RWPE1 (cell line): Measurements from ENCODE around the gene SLC4A7.

Experiments
- CTCF ChIA-PET: fragments of 350-600 bp; sonication (Branson Sonifier 250); formaldehyde crosslinking; extraction: SDS; loops from one replicate; lab custom pipeline; 2021; lab: Yijun Ruan, JAX
- POLR2A ChIA-PET: fragments of 400-600 bp; formaldehyde crosslinking; extraction: SDS; loops from one replicate; lab custom pipeline; 2020; ENCODE audit warnings: antibody characterized with exemption; ENCODE audit not compliant: low non-redundant PET; lab: Yijun Ruan, JAX
- DNase-seq: peaks from one replicate; pipeline ENCODE4 v3.0.0; 2012; ENCODE audit warnings: low spot score
- H3K27ac ChIP-seq: fragments of 450-650 bp; 2 replicates; pipeline ENCODE4 v1.5.1; 2017
- CTCF ChIP-seq: fragments of 450-650 bp; conservative IDR thresholded peaks from 2 replicates; pipeline ENCODE4 v1.5.1; 2017; ENCODE audit warnings: low read depth, mild to moderate bottlenecking

SLC4A7 gene

GRCh38 chr3:27458929-27459328 is 25.3 kb downstream of the SLC4A7 start:
- TF ChIP-seq CTCF = no peak
- H3K27ac ChIP-seq = no peak overlapping the region
- POLR2A ChIA-PET = no interaction called here
- DNase-seq = no peak
- CTCF ChIA-PET = no interaction called here

GRCh38 chr3:27456554-27456953 is 27.6 kb downstream of the SLC4A7 start:
- H3K27ac ChIP-seq = no peak overlapping the region
- ChIA-PET POLR2A (no interaction called here), CTCF (no interaction called here)
- no peak for DNase-seq
- TF ChIP-seq CTCF = no peak

GRCh38 chr3:27454914-27455313 is 29.3 kb downstream of the SLC4A7 start:
- no peak for DNase-seq
- CTCF ChIA-PET = no interaction called here
- H3K27ac ChIP-seq = no peak overlapping the region
- no peak for TF ChIP-seq CTCF
- POLR2A ChIA-PET = no interaction called here

- no peak overlapping the region for H3K27ac ChIP-seq
- POLR2A ChIA-PET = no interaction called here
- TF ChIP-seq CTCF = no peak
- no peak for DNase-seq
- CTCF ChIA-PET = no interaction called here
Measured at GRCh38 chr3:27454461-27454860, 29.7 kb downstream of the SLC4A7 start.

GRCh38 chr3:27452368-27453090 is 31.7 kb downstream of the SLC4A7 start:
- ChIA-PET CTCF (interaction anchor here (0.5 kb wide), 1 partner anchor 14 kb away, joined by 4 read pairs; no protein-coding TSS in a partner anchor), POLR2A (no interaction called here)
- H3K27ac ChIP-seq = no peak overlapping the region

GRCh38 chr3:27451842-27452241 is 32.3 kb downstream of the SLC4A7 start:
- CTCF ChIA-PET = no interaction called here
- POLR2A ChIA-PET = no interaction called here
- no peak for DNase-seq
- no peak for TF ChIP-seq CTCF
- no peak overlapping the region for H3K27ac ChIP-seq

More at GRCh38 chr3:27452368-27453090, 31.7 kb downstream of the SLC4A7 start:
- no peak for TF ChIP-seq CTCF
- DNase-seq = no peak
